Natural killer cell (primary cell): ENCODE measurements around the gene PRPH2. TPM values are rescaled to one million over a fixed set of nuclear protein-coding genes. Genes with fewer than 3 reads are reported as not detected.

Experiments used
- ATAC-seq, 3 donors: fragments of 150-1000 bp in 2 of 3; fragments of 200-7000 bp in 1 of 3; cut with Tn5 transposase; 1 replicate in 1 of 3; 2 replicates in 2 of 3; pipeline ENCODE4 v1.10.0; 2021; ENCODE audit warnings: mild to moderate bottlenecking in 2 of 3, moderate library complexity in 2 of 3
- DNase-seq, 2 donors: peaks; one replicate each; pipeline versions ENCODE4 v3.0.0 to v3.0.0-alpha.2; 2013 to 2021; ENCODE audit warnings: mixed read lengths in 1 of 2
- H3K27ac ChIP-seq: one replicate; pipeline ENCODE4 v1.5.1; 2013; ENCODE audit warnings: mild to moderate bottlenecking, low read length
- H3K27me3 ChIP-seq: one replicate; pipeline ENCODE4 v1.6.1; 2013; ENCODE audit warnings: low read length; ENCODE audit not compliant: control insufficient read depth, insufficient read depth
- H3K36me3 ChIP-seq: one replicate; pipeline ENCODE4 v1.6.1; 2013; ENCODE audit warnings: low read length; ENCODE audit not compliant: control insufficient read depth, insufficient read depth
- H3K4me1 ChIP-seq: one replicate; pipeline ENCODE4 v1.6.1; 2013; ENCODE audit warnings: low read length; ENCODE audit not compliant: control insufficient read depth, insufficient read depth
- H3K4me3 ChIP-seq: one replicate; pipeline ENCODE4 v1.5.1; 2013; ENCODE audit warnings: low read length
- H3K9me3 ChIP-seq: one replicate; pipeline ENCODE4 v1.6.1; 2013; ENCODE audit warnings: low read length; ENCODE audit not compliant: control insufficient read depth, insufficient read depth
- H3K27ac Mint-ChIP-seq, 2 donors: one replicate each; pipeline ENCODE4 v1.8.0; 2022; ENCODE audit warnings: mild to moderate bottlenecking in 2 of 2, mixed read lengths in 2 of 2, moderate library complexity in 1 of 2
- H3K27me3 Mint-ChIP-seq, 2 donors: one replicate each; pipeline ENCODE4 v1.8.0; 2022; ENCODE audit warnings: low read depth in 2 of 2, mixed read lengths in 2 of 2
- H3K36me3 Mint-ChIP-seq: one replicate; pipeline ENCODE4 v1.8.0; 2022; ENCODE audit warnings: mixed read lengths
- H3K4me1 Mint-ChIP-seq, 2 donors: one replicate each; pipeline ENCODE4 v1.8.0; 2022; ENCODE audit warnings: mixed read lengths in 2 of 2
- H3K4me3 Mint-ChIP-seq: one replicate; pipeline ENCODE4 v1.8.0; 2022; ENCODE audit warnings: mild to moderate bottlenecking, moderate library complexity, mixed read lengths
- H3K9me3 Mint-ChIP-seq, 2 donors: one replicate each; pipeline ENCODE4 v1.8.0; 2022; ENCODE audit warnings: mixed read lengths in 2 of 2
- WGBS: methylation state at CpG from one replicate; pipeline ENCODE4 v1.1.7; 2013; ENCODE audit warnings: missing lambda C conversion rate; ENCODE audit not compliant: insufficient coverage; 5-methylcytosine and 5-hydroxymethylcytosine counted together
- intact Hi-C: fragments of 100-400 bp; cut with micrococcal nuclease; formaldehyde crosslinking; loops from one replicate; pipeline ENCODE4 v1.14.2; 2022
- total RNA-seq, 4 donors: library from RNA; stranded (reverse); fragments of 120-200 nt in 1 of 4; gene quantifications; one replicate each; pipeline versions ENCODE4 v1.2.3 to v1.2.4, GENCODE V29; 2013 to 2022
- TF ChIP-seq, protein P1 (sequence below): fragments of 200-600 bp; IDR thresholded peaks from one replicate; pipeline ENCODE4 v1.8.0; 2022; ENCODE audit warnings: antibody characterized with exemption

The PRPH2 gene
- total RNA-seq, 3 donors from 2014 or later (not counting 1 experiment from before 2014, with no cell fraction given), result 0.12 to 0.16 (median 0.13) TPM

DNA sequence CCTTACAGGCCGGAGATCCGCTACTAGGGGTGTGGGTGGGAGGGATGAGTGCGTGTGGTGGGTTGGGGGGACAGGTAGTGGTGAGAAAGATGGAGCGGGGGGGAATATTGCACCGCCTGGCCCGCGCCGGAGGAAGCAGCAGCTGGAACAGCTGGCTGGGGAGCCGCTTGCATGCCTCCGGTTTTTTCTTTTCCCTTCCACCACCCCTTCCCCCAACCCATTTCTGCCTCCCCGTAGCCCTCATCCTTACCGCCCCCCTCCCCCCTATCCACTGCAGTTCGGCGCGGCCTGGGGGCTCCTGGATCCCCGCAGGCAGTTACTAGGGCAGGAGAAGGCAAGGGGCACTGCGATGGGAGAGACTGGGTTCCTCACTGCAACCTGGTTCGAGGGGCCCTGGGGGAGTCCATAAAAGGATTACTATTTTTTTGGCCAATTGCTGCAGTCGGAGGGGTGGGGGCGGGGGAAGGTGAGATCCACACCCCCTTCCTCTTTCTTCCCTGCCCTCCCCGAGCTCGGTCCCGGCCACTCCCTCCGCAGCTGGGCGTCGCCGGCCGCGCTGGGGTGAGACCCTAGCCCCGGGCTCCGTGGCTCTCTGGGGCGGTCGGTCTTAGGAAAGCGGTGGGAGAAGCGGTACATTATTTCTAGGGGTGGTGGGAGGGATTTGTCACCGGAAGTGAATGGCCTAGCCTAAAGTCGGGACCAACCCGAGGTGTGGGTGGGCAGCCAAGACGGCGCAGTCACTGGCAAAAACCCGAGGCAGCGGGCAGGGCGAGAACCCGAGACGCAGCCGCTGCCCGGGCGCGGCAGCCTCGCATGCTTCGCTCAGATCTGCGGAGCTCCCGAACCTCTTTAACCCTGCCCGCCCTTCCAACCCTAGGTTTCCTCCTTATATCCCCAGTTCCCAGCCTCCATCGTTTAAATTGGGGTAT lies 24.3 kb upstream of the PRPH2 start:
- H3K36me3 Mint-ChIP-seq, result peaks cover 13% of the 10 kb centered on the region
- Histone ChIP-seq H3K36me3 (no peaks in the 10 kb centered on the region), H3K4me1 (peaks cover 38% of the 10 kb centered on the region), H3K27me3 (no peaks in the 10 kb centered on the region), H3K4me3 (peak overlapping the region; percentile 62), H3K9me3 (peaks cover 17% of the 10 kb centered on the region), H3K27ac (peak overlapping the region; percentile 70)
- H3K4me3 Mint-ChIP-seq, result peak overlapping the region; percentile 100
- H3K27me3 Mint-ChIP-seq, result no peaks in the 10 kb centered on the region
- DNase-seq (peak; percentile 63 to 90), ATAC-seq (peak; percentile 25 to 50 (median 41))
- TF ChIP-seq, protein P1, sequence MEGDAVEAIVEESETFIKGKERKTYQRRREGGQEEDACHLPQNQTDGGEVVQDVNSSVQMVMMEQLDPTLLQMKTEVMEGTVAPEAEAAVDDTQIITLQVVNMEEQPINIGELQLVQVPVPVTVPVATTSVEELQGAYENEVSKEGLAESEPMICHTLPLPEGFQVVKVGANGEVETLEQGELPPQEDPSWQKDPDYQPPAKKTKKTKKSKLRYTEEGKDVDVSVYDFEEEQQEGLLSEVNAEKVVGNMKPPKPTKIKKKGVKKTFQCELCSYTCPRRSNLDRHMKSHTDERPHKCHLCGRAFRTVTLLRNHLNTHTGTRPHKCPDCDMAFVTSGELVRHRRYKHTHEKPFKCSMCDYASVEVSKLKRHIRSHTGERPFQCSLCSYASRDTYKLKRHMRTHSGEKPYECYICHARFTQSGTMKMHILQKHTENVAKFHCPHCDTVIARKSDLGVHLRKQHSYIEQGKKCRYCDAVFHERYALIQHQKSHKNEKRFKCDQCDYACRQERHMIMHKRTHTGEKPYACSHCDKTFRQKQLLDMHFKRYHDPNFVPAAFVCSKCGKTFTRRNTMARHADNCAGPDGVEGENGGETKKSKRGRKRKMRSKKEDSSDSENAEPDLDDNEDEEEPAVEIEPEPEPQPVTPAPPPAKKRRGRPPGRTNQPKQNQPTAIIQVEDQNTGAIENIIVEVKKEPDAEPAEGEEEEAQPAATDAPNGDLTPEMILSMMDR, result no peak
- H3K27ac Mint-ChIP-seq, result peak overlapping the region; percentile 98 to 100
- WGBS, result 0% methylated on average over 47 of the region's 55 CpGs
- H3K9me3 Mint-ChIP-seq, result peaks cover 0 to 8% of the 10 kb centered on the region in 2 donors
- H3K4me1 Mint-ChIP-seq, result peaks cover 22 to 23% of the 10 kb centered on the region in 2 donors
- intact Hi-C loops, result loop anchor here (1.0 to 2.0 kb wide), 5 partner anchors 20 to 313 kb away; partner anchors contain the start of genes KLC4, MRPL2 and RPL7L1

GRCh38 chr6:42745640-42746462 lies 23.5 kb upstream of the PRPH2 start, which contains the start of gene TBCC:
Gene TBCC (minus strand): TSS chr6:42746103. CDS start chr6:42746073, 30 bp downstream.
- intact Hi-C loops, result loop anchor here (1.0 to 2.0 kb wide), 5 partner anchors 20 to 313 kb away; partner anchors contain the start of genes KLC4, MRPL2 and RPL7L1
- under 1% methylated on average over 51 of the region's 57 CpGs for WGBS
- peaks cover 19% of the 10 kb centered on the region for H3K9me3 ChIP-seq
- H3K27ac ChIP-seq, result peak within 1 kb of the TSS; percentile 95
- H3K27me3 ChIP-seq, result no peaks in the 10 kb centered on the region
- DNase-seq (peak; percentile 86 to 98), ATAC-seq (peak; percentile 83 to 92 (median 85))
- H3K36me3 ChIP-seq, result no peaks in the 10 kb centered on the region
- H3K36me3 Mint-ChIP-seq, result peaks cover 13% of the 10 kb centered on the region
- peaks cover 22 to 23% of the 10 kb centered on the region in 2 donors for H3K4me1 Mint-ChIP-seq
- no peaks in the 10 kb centered on the region for H3K27me3 Mint-ChIP-seq
- TF ChIP-seq, protein P1, result no peak
- peak within 1 kb of the TSS; percentile 98 for H3K4me3 ChIP-seq
- peak within 1 kb of the TSS; percentile 98 to 100 for H3K27ac Mint-ChIP-seq
- H3K9me3 Mint-ChIP-seq, result peaks cover 0 to 8% of the 10 kb centered on the region in 2 donors
- peaks cover 38% of the 10 kb centered on the region for H3K4me1 ChIP-seq
- H3K4me3 Mint-ChIP-seq, result peak within 1 kb of the TSS; percentile 100

DNA sequence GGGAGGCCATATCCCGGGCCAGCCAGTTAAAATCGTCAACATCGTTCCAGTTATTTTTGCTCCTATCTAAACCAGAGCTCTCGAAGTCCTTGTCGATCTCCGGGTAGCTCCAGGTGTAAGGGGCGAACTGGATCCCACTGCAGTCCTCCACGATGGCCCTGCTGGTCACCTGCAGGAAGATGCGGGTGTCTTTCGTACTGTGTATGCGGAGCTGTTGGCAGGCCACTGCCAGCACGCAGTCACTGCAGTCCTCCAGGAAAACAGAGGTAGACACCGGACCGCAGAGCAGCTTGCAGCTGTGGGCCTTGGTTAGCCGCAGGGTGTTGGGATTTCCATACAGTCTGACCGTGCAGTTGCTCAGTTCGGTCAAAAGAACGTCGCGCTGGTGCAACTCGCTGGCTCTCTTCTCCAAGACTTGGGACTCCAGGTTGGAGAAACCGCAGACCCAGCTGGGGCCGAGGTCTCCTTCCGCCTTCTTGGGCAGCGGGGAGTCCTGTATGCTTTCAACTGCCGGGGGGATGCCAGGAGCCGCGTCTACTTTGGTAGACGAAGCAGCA lies 22.8 kb upstream of the PRPH2 start:
- Histone ChIP-seq H3K9me3 (peaks cover 19% of the 10 kb centered on the region), H3K4me3 (peak overlapping the region; percentile 98), H3K27ac (peak overlapping the region; percentile 95), H3K27me3 (no peaks in the 10 kb centered on the region), H3K4me1 (peaks cover 34% of the 10 kb centered on the region), H3K36me3 (no peaks in the 10 kb centered on the region)
- H3K27me3 Mint-ChIP-seq, result no peaks in the 10 kb centered on the region
- H3K9me3 Mint-ChIP-seq, result peaks cover 0 to 8% of the 10 kb centered on the region in 2 donors
- WGBS, result 4% methylated on average over 29 of the region's 29 CpGs
- peaks cover 22 to 23% of the 10 kb centered on the region in 2 donors for H3K4me1 Mint-ChIP-seq
- ATAC-seq (no peak), DNase-seq (peak; percentile 39 to 61)
- H3K27ac Mint-ChIP-seq, result peak overlapping the region; percentile 98 to 100
- peaks cover 13% of the 10 kb centered on the region for H3K36me3 Mint-ChIP-seq
- intact Hi-C loops, result no loop called here
- H3K4me3 Mint-ChIP-seq, result peak overlapping the region; percentile 100
- TF ChIP-seq, protein P1, result no peak
